Measurements from ENCODE around the gene TEC. TPM values are rescaled to one million over a fixed set of nuclear protein-coding genes. Genes with fewer than 3 reads are reported as not detected.

Gene TEC
- total RNA-seq, 2 experiments from 2014 or later: 2.7 to 3.4 TPM

DNA sequence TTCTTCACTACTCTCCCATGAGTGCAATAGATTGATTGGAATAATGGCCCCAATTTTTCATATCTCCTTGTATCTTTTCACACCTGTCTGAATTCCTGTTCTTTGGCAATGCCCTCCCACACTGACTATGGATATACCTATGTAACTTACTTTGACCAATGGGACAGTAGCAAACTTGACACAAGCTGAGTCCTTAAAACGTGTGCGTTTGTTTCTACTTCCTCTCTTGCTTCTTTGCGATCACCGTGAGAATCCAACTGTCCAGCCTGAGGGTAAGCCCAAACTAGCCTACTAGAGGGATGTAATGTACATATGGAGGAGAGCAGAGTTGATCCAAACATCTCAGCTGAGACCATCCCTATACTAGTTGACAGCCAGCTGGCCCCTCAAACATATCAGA, 19.3 kb downstream of the TEC start:
- CTCF ChIA-PET: no interaction called here
- POLR2A ChIA-PET: no interaction called here
- no peaks in the 10 kb centered on the region for H3K27me3 Mint-ChIP-seq (ENCODE audit: low read depth)

DNA sequence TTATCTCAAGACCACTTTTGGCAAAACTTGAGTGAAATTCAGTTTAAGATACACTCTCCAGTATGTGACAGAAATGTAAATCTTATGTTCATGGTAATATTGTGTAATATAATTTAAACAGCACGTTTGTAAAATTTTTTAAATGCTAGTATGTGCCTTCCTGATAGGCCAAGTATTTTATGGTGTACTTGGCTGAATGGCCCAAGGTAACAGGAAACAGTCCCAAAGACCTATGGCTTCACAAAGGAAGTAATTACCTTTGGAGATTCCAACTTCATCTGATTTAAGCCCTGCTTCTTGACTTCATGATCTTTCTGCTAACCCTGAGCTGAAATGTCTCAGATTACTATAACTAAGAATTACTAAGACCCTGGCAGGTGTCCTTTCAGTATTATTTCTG, 20.3 kb downstream of the TEC start:
- CTCF ChIA-PET: no interaction called here
- Mint-ChIP-seq H3K36me3 (ENCODE audit: low read depth) (no peaks in the 10 kb centered on the region), H3K4me1 (ENCODE audit: low read depth) (no peaks in the 10 kb centered on the region), H3K27ac (no peak overlapping the region), H3K27me3 (ENCODE audit: low read depth) (no peaks in the 10 kb centered on the region), H3K4me3 (no peak overlapping the region), H3K9me3 (ENCODE audit: insufficient read depth) (no peaks in the 10 kb centered on the region)
- DNase-seq: no peak
- POLR2A ChIA-PET: no interaction called here
- no peak for ATAC-seq

More for the DNA sequence above, 19.3 kb downstream of the TEC start:
- Mint-ChIP-seq H3K9me3 (ENCODE audit: insufficient read depth) (no peaks in the 10 kb centered on the region), H3K27ac (no peak overlapping the region), H3K4me3 (no peak overlapping the region), H3K36me3 (ENCODE audit: low read depth) (no peaks in the 10 kb centered on the region), H3K4me1 (ENCODE audit: low read depth) (no peaks in the 10 kb centered on the region)
- no peak for DNase-seq
- no peak for ATAC-seq

GRCh38 chr4:48248559-48248953, 21.1 kb downstream of the TEC start:
- ATAC-seq (no peak), DNase-seq (no peak)
- no peaks in the 10 kb centered on the region for H3K36me3 Mint-ChIP-seq (ENCODE audit: low read depth)
- no peaks in the 10 kb centered on the region for H3K4me1 Mint-ChIP-seq (ENCODE audit: low read depth)
- H3K4me3 Mint-ChIP-seq: no peak overlapping the region
- CTCF ChIA-PET: no interaction called here
- no peak overlapping the region for H3K27ac Mint-ChIP-seq
- H3K9me3 Mint-ChIP-seq (ENCODE audit: insufficient read depth): no peaks in the 10 kb centered on the region
- H3K27me3 Mint-ChIP-seq (ENCODE audit: low read depth): no peaks in the 10 kb centered on the region
- POLR2A ChIA-PET: no interaction called here

DNA sequence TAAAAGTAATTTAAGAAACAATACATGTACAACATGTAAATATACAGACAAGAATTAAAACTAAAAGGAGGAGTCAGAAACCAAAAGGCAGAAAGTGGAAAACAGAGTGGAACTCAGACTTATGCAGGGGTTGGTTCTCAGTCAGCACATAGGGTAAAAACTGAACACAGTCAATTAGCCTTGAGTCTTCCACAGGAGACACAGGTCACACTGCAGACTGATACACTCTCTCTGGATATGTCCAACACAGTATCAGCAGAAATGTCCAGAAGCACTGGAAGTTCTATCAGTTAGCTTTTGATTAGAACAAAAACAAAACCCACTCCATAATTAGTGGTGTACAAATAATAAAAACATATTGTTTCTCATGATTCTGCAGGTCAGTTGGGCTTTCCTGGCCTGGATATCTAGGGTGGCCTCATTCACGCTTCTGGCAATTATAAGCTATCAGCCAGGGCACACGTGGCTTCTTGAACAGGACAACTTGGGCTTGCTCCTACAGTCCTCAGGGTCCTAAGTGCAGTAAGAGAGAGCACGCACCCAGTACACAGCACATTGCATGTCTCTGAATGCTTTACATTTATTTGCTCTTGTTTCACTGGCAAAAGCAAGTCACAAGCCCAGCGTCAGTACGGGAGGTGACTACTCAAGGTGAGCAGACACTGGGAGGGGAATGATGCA, 21.6 kb downstream of the TEC start:
- H3K4me1 Mint-ChIP-seq (ENCODE audit: low read depth): no peaks in the 10 kb centered on the region
- H3K4me3 Mint-ChIP-seq: no peak overlapping the region
- no peaks in the 10 kb centered on the region for H3K36me3 Mint-ChIP-seq (ENCODE audit: low read depth)
- no peak for DNase-seq
- no peak overlapping the region for H3K27ac Mint-ChIP-seq
- POLR2A ChIA-PET: no interaction called here
- H3K27me3 Mint-ChIP-seq (ENCODE audit: low read depth): no peaks in the 10 kb centered on the region
- no peaks in the 10 kb centered on the region for H3K9me3 Mint-ChIP-seq (ENCODE audit: insufficient read depth)
- CTCF ChIA-PET: no interaction called here
- no peak for ATAC-seq

DNA sequence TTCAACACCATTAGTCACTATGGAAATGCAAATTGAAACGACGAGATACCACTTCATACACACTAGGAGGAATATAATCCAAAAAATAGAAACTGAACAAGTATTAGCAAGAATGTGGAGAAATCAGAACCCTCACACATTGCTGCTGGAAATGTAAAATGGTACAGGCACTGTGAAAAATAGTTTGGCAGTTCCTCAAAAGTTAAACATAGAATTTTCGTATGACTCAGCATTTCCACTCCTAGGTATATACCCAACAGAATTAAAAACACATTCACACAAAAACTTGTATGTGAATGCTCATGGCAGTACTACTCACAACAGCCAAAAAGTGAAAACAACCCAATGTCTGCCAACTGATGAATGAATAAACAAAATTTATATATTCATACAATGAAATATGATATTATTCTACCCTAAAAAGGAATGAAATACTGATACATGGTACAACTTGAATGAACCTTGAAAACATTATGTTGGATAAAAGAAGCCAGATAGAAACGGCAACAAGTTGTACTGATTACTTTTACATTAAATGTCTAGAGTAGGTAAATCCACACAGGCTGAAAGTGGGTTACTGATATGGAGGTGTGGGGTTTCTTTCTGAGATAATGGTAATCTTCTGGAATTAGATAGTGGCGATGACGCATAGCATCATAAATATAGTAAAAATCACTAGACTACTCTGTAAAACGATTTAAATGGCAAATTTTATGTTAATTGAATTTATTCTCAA, 22.3 kb downstream of the TEC start:
- ChIA-PET POLR2A (no interaction called here), CTCF (no interaction called here)
- Mint-ChIP-seq H3K4me1 (ENCODE audit: low read depth) (no peaks in the 10 kb centered on the region), H3K36me3 (ENCODE audit: low read depth) (no peaks in the 10 kb centered on the region), H3K9me3 (ENCODE audit: insufficient read depth) (no peaks in the 10 kb centered on the region), H3K4me3 (no peak overlapping the region), H3K27ac (no peak overlapping the region), H3K27me3 (ENCODE audit: low read depth) (no peaks in the 10 kb centered on the region)
- DNase-seq (no peak), ATAC-seq (no peak)

- H3K9me3 Mint-ChIP-seq (ENCODE audit: insufficient read depth): no peaks in the 10 kb centered on the region
- no peaks in the 10 kb centered on the region for H3K4me1 Mint-ChIP-seq (ENCODE audit: low read depth)
- DNase-seq: no peak
- ATAC-seq: no peak
- POLR2A ChIA-PET: no interaction called here
- no peak overlapping the region for H3K4me3 Mint-ChIP-seq
- peaks cover 2% of the 10 kb centered on the region for H3K27me3 Mint-ChIP-seq (ENCODE audit: low read depth)
- H3K36me3 Mint-ChIP-seq (ENCODE audit: low read depth): no peaks in the 10 kb centered on the region
- CTCF ChIA-PET: no interaction called here
- no peak overlapping the region for H3K27ac Mint-ChIP-seq
Measured at GRCh38 chr4:48244665-48245064, 25.0 kb downstream of the TEC start.

DNA sequence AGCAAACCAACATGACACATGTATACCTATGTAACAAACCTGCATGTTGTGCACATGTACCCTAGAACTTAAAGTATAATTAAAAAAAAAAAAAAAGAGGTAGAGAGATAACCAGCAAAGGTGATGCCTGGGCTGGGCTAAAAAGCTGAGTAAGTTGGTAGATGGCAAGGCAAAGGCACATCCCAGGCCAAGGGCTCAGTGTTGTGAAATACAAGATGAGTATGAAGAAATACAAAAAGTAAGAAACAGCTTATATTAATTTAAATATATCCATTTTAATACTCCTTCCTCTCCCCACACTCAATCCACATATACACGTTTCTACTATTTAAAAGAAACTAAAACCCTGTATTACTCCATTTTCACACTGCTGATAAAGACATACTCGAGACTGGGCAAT, 25.8 kb downstream of the TEC start:
- POLR2A ChIA-PET: no interaction called here
- CTCF ChIA-PET: no interaction called here

DNA sequence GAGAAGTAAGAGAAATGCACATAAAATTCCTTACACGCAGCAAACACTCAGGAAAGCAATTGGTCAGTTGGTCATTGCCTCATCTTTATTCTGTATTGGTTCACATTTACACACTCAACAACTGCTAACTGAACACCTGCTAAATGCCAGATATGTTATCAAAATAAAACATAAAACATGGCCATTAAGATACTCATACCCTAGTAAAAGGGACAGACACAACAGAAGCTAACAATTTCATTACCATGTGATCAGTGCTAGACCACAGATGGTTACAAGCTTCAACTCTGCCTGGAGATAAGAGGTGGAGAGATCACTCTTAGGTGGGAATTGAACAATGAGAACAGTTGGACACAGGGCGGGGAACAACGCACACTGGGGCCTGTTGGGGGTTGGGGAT, 26.2 kb downstream of the TEC start:
- POLR2A ChIA-PET: no interaction called here
- Mint-ChIP-seq H3K4me3 (no peak overlapping the region), H3K27me3 (ENCODE audit: low read depth) (peaks cover 2% of the 10 kb centered on the region), H3K36me3 (ENCODE audit: low read depth) (no peaks in the 10 kb centered on the region), H3K4me1 (ENCODE audit: low read depth) (no peaks in the 10 kb centered on the region), H3K9me3 (ENCODE audit: insufficient read depth) (no peaks in the 10 kb centered on the region), H3K27ac (no peak overlapping the region)
- CTCF ChIA-PET: no interaction called here
- no peak for DNase-seq
- ATAC-seq: no peak

More for the DNA sequence above, 25.8 kb downstream of the TEC start:
- Mint-ChIP-seq H3K36me3 (ENCODE audit: low read depth) (no peaks in the 10 kb centered on the region), H3K4me3 (no peak overlapping the region), H3K27me3 (ENCODE audit: low read depth) (peaks cover 2% of the 10 kb centered on the region), H3K9me3 (ENCODE audit: insufficient read depth) (no peaks in the 10 kb centered on the region), H3K27ac (no peak overlapping the region), H3K4me1 (ENCODE audit: low read depth) (no peaks in the 10 kb centered on the region)
- ATAC-seq (no peak), DNase-seq (no peak)

- Mint-ChIP-seq H3K4me3 (no peak overlapping the region), H3K4me1 (ENCODE audit: low read depth) (no peaks in the 10 kb centered on the region), H3K27me3 (ENCODE audit: low read depth) (peaks cover 2% of the 10 kb centered on the region), H3K27ac (no peak overlapping the region), H3K36me3 (ENCODE audit: low read depth) (no peaks in the 10 kb centered on the region), H3K9me3 (ENCODE audit: insufficient read depth) (no peaks in the 10 kb centered on the region)
- DNase-seq (no peak), ATAC-seq (no peak)
- ChIA-PET POLR2A (no interaction called here), CTCF (interaction anchor here (2.3 kb wide), 1 partner anchor 32 kb away, joined by 6 read pairs; no protein-coding TSS in a partner anchor)
Measured at GRCh38 chr4:48242511-48243195, 27.0 kb downstream of the TEC start.

- POLR2A ChIA-PET: no interaction called here
- Mint-ChIP-seq H3K4me1 (ENCODE audit: low read depth) (no peaks in the 10 kb centered on the region), H3K9me3 (ENCODE audit: insufficient read depth) (no peaks in the 10 kb centered on the region), H3K4me3 (no peak overlapping the region), H3K36me3 (ENCODE audit: low read depth) (no peaks in the 10 kb centered on the region), H3K27me3 (ENCODE audit: low read depth) (peaks cover 2% of the 10 kb centered on the region), H3K27ac (no peak overlapping the region)
- DNase-seq: no peak
- CTCF ChIA-PET: interaction anchor here (1.1 to 2.3 kb wide), 2 partner anchors 10 to 33 kb away, joined by 3 to 6 read pairs; no protein-coding TSS in a partner anchor
- no peak for ATAC-seq
Measured at GRCh38 chr4:48241731-48242130, 27.9 kb downstream of the TEC start.

DNA sequence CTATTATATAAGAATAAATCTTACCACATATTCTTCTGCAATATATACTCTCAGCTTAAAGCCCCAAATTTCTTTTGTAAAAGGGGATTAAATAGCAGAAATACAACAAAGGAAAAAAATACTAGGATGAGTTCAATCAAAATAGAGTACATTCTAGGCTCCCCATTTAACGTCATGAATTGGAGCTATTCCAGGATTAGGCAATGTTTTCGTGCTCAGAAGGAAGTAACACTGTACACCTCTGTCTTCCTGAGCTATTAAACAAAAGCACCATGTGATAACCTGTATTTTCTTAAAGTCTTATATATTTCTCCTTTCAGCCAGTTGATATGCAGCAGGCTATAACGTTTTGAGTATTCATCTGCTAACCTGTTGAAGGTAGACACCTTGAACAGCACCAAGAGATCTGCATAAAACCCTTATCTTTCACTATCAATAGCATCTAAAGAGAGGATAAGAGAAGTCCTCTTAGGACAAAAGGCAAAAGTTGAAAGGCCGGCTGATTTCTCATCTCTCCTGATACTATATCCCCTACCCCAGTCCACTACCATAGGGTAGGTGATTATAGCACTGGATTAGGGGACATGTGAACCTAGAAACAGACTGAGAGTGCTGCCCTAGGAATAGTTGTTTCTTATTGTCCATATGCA, 31.5 kb downstream of the TEC start:
- CTCF ChIA-PET: no interaction called here

GRCh38 chr4:48235050-48235449, 34.6 kb downstream of the TEC start:
- DNase-seq (no peak), ATAC-seq (no peak)
- H3K4me1 Mint-ChIP-seq (ENCODE audit: low read depth): peaks cover 8% of the 10 kb centered on the region
- no peak overlapping the region for H3K4me3 Mint-ChIP-seq
- CTCF ChIA-PET: no interaction called here
- no peak overlapping the region for H3K27ac Mint-ChIP-seq
- POLR2A ChIA-PET: no interaction called here
- H3K27me3 Mint-ChIP-seq (ENCODE audit: low read depth): no peaks in the 10 kb centered on the region
- no peaks in the 10 kb centered on the region for H3K9me3 Mint-ChIP-seq (ENCODE audit: insufficient read depth)
- H3K36me3 Mint-ChIP-seq (ENCODE audit: low read depth): no peaks in the 10 kb centered on the region

More for the DNA sequence above, 31.5 kb downstream of the TEC start:
- no peak for DNase-seq
- Mint-ChIP-seq H3K27ac (no peak overlapping the region), H3K9me3 (ENCODE audit: insufficient read depth) (no peaks in the 10 kb centered on the region), H3K27me3 (ENCODE audit: low read depth) (peaks cover 2% of the 10 kb centered on the region), H3K4me3 (no peak overlapping the region), H3K36me3 (ENCODE audit: low read depth) (no peaks in the 10 kb centered on the region), H3K4me1 (ENCODE audit: low read depth) (peaks cover 8% of the 10 kb centered on the region)
- POLR2A ChIA-PET: no interaction called here
- no peak for ATAC-seq
